GM19238 (cell line): ENCODE measurements around the gene STAT2.
"Not testable (repeated sequence)": the region's sequence is repeated elsewhere in the genome, so short reads cannot be mapped to it uniquely, and the experiment has no call there.

ENCODE experiments used
- DNase-seq: peaks from one replicate; pipeline ENCODE4 v3.0.0; 2011; ENCODE audit warnings: low spot score; ENCODE audit not compliant: insufficient read length

The STAT2 gene

GRCh38 chr12:56359851-56360767 lies at the start of gene STAT2:
Gene STAT2, minus strand, starts transcription at chr12:56360107. Its CDS starts 3,536 bp downstream, at chr12:56356571.
- DNase-seq = peak; percentile 88

DNA sequence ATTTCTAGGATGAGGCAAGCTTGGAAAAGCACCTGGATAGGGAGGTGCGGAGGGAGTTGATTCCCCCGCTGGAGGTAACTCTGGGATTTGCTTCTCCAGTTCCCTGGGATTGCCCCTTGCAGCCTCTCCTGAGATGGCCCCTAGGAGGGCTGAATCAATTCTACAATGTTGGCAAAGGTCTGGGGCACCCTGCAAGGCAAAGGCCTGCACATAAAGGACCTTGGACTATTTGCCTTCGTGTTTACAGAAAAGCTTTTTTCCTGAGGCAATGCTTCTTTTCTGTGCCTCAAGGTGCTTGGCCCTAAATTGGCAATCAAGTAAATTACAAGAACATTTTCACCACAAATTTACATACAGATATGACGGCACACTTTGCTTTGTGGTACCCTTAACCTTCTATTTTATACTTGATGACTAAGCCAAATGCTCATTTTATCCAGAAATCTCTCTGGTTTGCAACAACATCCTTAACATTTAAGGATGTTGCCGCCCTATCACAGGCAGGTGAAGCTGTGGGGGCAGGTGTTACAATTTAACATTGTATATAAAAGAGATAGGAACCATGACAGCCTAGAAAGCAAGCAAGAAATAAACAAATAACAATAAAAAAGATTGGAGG lies 49.0 kb upstream of the STAT2 start:
- no peak for DNase-seq

DNA sequence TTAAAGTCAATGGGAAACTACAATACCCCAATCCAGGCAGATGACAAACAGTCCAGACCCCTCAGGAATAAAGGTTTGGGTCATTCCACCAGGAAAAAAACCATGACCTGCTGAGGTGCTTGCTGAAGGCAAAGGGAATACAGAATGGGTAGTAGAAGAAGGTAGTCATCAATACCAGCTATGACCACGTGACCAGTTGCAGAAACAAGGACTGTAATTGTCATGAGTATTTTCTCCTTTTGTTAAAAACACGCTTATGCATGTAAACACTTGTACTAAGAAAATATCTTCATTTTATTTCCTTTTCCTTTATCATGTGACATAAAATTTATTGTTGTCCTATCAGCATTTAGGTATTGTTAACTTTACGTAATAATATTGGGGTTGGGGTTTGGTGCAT lies 44.3 kb upstream of the STAT2 start:
- not testable (repeated sequence) for DNase-seq

- DNase-seq = not testable (repeated sequence)
These were observed 41.7 kb upstream of the STAT2 start for GRCh38 chr12:56401612-56402011.

DNA sequence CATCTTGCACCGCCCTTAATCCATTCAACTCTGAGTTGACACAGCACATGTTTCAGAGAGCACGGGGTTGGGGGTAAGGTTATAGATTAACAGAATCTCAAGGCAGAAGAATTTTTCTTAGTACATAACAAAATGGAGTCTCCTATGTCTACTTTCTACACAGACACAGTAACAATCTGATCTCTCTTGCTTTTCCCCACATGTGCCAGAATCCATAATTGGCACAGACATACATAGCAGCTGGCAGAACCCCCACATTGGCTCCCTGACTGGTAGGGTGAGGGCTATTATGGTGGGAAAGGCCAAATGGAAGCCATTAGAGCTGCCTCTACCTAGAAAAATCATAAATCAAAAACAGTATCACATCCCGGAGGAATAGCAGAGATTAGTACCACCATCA lies 41.2 kb upstream of the STAT2 start:
- not testable (repeated sequence) for DNase-seq

GRCh38 chr12:56399466-56399865 lies 39.6 kb upstream of the STAT2 start:
- not testable (repeated sequence) for DNase-seq

- DNase-seq = no peak
These were observed 38.4 kb upstream of the STAT2 start for GRCh38 chr12:56398324-56398723.

DNA sequence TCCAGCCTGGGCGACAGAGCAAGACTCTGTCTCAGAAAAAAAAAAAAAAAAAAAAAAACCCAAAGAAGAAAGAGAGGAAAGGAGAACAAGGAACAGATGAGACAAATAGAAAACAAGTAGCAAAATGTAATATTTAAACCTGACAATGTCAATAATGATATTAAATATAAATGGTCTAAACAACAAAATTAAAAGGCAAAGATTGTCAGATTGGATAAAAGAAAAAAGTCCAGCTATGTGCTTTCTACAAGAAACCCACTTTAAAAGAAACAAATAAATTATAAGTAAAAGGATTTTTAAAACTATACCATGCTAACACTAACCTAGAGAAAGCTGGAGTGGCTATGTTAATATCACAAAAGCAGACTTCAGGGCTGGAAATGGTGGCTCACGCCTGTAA lies 32.4 kb upstream of the STAT2 start:
- no peak for DNase-seq

DNA sequence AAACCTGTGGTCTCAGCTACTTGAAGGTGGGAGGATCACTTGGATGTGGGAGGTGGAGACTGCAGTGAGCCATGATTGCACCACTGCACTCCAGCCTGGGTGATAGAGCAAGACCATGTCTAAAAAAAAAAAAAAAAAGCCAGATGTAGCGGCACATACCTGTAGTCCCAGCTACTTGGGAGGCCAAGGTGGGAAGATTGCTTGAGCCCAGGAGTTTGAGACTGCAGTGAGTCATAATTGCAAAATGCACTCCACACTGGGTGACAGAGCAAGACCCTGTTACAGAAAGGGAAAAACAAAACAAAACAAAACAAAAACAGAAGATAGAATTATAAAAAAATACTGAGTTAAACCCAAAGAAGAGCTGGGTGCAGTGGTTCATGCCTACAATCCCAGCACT lies 31.8 kb upstream of the STAT2 start:
- no peak for DNase-seq

DNA sequence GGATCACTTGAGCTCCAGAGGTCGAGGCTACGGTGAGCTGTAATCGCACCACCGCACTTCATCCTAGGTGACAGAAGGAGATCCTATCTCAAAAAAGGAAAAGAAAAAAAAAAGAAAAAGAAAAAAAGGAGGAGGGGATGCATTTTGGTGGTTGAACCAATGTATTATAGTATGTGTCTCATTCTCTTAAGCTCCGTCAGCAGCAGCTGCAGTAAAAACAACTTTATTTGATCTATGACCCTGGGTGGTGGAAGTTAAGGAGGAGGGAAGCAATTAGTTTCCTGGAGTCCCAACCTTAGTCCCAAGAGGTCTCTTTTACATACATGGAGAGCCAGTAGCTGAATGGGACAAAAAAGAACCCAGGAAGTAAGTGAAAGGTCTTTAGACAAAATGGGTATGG lies 29.5 kb upstream of the STAT2 start:
- no peak for DNase-seq

DNA sequence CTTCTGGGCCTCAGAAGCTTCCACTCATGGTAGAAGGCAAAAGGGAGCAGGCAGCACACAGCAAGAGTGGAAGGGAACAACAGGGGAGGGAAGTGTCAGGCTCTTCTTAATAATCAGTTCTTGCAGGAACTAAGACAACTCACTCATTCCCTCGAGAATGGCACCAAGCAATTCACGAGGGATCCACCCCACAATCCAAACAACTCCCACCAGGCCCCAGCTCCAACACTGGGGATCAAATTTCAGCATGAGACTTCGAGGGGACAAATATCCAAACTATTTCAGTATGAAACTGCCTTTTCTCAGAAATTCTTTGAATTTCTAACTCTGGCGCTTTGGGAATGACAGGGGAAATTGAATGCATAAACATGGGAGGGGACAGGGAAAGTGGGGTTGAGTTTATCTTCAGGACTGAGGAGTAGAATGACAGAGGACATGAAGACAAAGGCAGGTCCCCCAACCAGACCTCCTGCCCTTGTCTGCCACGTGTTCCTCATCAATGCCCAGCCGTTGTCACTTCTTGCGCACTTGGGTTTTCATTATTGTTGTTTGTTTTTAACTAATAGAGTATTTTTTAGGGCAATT lies 27.3 kb upstream of the STAT2 start:
- DNase-seq = no peak

DNA sequence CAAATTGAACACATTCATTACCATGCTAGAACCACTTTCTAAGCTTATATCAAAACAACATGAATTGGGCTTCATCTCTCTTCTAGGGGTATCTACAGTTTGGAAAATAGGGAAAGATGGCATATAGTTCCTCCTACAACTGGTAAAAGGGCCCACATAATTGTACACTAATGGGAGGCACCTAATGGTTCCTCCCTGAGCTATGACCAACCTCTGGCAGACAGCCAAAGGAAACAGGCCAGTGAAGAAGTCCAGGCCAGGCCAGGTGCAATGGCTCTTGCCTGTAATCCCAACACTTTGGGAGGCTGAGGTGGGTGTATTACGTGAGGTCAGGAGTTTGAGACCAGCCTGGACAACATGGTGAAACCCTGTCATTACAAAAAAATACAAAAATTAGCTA lies 26.0 kb upstream of the STAT2 start:
- no peak for DNase-seq

GRCh38 chr12:56382611-56383010 lies 22.7 kb upstream of the STAT2 start:
- no peak for DNase-seq

GRCh38 chr12:56377989-56378316 lies 18.0 kb upstream of the STAT2 start:
- no peak for DNase-seq

- DNase-seq = no peak
These were observed 17.5 kb upstream of the STAT2 start for GRCh38 chr12:56377310-56377988.

GRCh38 chr12:56375598-56376434 lies 15.9 kb upstream of the STAT2 start:
- DNase-seq = no peak

- no peak for DNase-seq
These were observed 15.1 kb upstream of the STAT2 start for GRCh38 chr12:56374726-56375597.

GRCh38 chr12:56373515-56373914 lies 13.6 kb upstream of the STAT2 start:
- no peak for DNase-seq

DNA sequence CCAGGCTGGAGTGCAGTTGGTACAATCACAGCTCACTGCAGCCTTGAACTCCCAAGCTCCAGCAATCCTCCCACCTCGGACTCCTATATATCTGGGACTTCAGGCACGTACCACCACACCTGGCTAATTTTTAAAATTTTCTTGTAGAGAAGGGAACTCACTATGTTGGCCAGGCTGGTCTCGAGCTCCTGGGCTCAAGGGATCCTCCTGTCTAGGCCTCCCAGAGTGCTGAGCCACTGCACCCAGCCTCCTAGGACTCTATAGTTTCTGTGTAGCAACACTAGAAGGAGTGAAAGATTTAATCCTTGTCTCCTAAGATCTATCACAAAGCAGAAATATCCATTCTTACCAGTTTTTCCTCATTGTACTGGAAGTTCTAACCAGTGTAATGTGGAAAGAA lies 7.0 kb upstream of the STAT2 start:
- DNase-seq = no peak
